KMS-11 (cell line): Measurements from ENCODE around the gene CRK.
"Not testable (repeated sequence)": the region's sequence is repeated elsewhere in the genome, so short reads cannot be mapped to it uniquely, and the experiment has no call there.

Experiments
- H2AFZ ChIP-seq: fragments of 200-600 bp; sonication (generic); 2 replicates; pipeline ENCODE4 v1.6.1; 2016; ENCODE audit warnings: antibody characterized with exemption, mixed run types, low read depth
- H3K27ac ChIP-seq: fragments of 200-600 bp; sonication (generic); 2 replicates; pipeline ENCODE4 v1.6.1; 2016; ENCODE audit warnings: mild to moderate bottlenecking, mixed run types
- H3K27me3 ChIP-seq: fragments of 200-600 bp; sonication (generic); 2 replicates; pipeline ENCODE4 v1.6.1; 2017; ENCODE audit warnings: mild to moderate bottlenecking, low read depth, mixed run types, moderate library complexity; ENCODE audit not compliant: insufficient read depth
- H3K36me3 ChIP-seq: fragments of 200-600 bp; sonication (generic); 2 replicates; pipeline ENCODE4 v1.6.1; 2017; ENCODE audit warnings: mild to moderate bottlenecking, mixed run types; ENCODE audit not compliant: insufficient read depth
- H3K4me1 ChIP-seq: fragments of 200-600 bp; sonication (generic); 2 replicates; pipeline ENCODE4 v1.6.1; 2016; ENCODE audit warnings: mild to moderate bottlenecking, low read depth, mixed run types; ENCODE audit not compliant: poor library complexity, severe bottlenecking
- H3K4me2 ChIP-seq: fragments of 200-600 bp; sonication (generic); 2 replicates; pipeline ENCODE4 v1.7.0; 2016; ENCODE audit warnings: mild to moderate bottlenecking, mixed run types
- H3K4me3 ChIP-seq: fragments of 200-600 bp; sonication (generic); IDR thresholded peaks from 2 replicates; pipeline ENCODE4 v1.6.1; 2017; ENCODE audit warnings: low read depth, low read length, mixed read lengths; ENCODE audit not compliant: insufficient read depth
- H3K79me2 ChIP-seq: fragments of 200-600 bp; sonication (generic); 2 replicates; pipeline ENCODE4 v1.6.1; 2016; ENCODE audit warnings: low read depth, mixed run types; ENCODE audit not compliant: insufficient read depth
- H3K9ac ChIP-seq: fragments of 200-600 bp; sonication (generic); 2 replicates; pipeline ENCODE4 v1.6.1; 2016; ENCODE audit warnings: mild to moderate bottlenecking, mixed run types
- H4K20me1 ChIP-seq: fragments of 200-600 bp; sonication (generic); 2 replicates; pipeline ENCODE4 v1.6.1; 2016; ENCODE audit warnings: mild to moderate bottlenecking, mixed run types; ENCODE audit not compliant: insufficient read depth
- CTCF ChIP-seq: fragments of 200-600 bp; sonication (generic); conservative IDR thresholded peaks from 2 replicates; pipeline ENCODE4 v1.6.1; 2017; ENCODE audit warnings: low read depth, mild to moderate bottlenecking, antibody characterized with exemption, low read length, moderate library complexity, mixed read lengths

Gene CRK

GRCh38 chr17:1385861-1386260, 70.2 kb downstream of the CRK start:
- Histone ChIP-seq H3K4me1 (peaks cover 80% of the 10 kb centered on the region), H3K4me2 (no peak overlapping the region), H3K4me3 (no peak overlapping the region), H3K36me3 (no peaks in the 10 kb centered on the region), H3K27ac (no peak overlapping the region; the same call in 1 of the 2 replicates), H3K79me2 (peaks cover 100% of the 10 kb centered on the region), H3K27me3 (no peaks in the 10 kb centered on the region), H2AFZ (no peak overlapping the region), H4K20me1 (peaks cover 90% of the 10 kb centered on the region), H3K9ac (no peak overlapping the region)
- TF ChIP-seq CTCF: no peak

DNA sequence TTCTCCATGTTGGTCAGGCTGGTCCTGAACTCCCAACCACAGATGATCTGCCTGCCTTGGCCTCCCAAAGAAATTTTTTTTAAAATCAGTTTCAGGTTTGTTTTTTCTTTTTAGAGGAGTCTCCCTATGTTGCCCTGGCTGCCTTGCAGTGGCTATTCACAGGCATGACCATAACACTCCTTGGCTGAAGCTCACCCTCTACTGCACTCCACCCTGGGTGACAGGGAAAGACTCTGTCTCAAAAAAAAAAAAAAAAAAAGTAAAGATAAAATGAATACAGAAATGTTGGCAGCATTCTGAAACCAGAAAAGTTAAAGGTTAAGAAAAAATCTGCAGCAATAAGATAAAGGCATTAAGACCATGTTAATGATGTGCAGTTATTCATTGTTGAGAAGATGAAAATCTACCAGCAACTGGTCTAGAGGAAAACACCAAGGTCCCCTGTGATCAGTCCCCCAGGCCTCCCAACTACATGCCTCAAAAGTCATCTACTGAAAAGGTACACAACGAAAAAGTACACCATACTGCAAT, 71.1 kb downstream of the CRK start:
- TF ChIP-seq CTCF: no peak
- no peaks in the 10 kb centered on the region for H3K36me3 ChIP-seq
- peaks cover 88% of the 10 kb centered on the region for H4K20me1 ChIP-seq
- H3K4me1 ChIP-seq: peaks cover 80% of the 10 kb centered on the region
- no peak overlapping the region for H3K9ac ChIP-seq
- H3K27ac ChIP-seq: no peak overlapping the region; the same call in 1 of the 2 replicates
- peaks cover 100% of the 10 kb centered on the region for H3K79me2 ChIP-seq
- no peak overlapping the region for H3K4me3 ChIP-seq
- no peak overlapping the region for H2AFZ ChIP-seq
- H3K4me2 ChIP-seq: no peak overlapping the region; the same call in 1 of the 2 replicates
- H3K27me3 ChIP-seq: no peaks in the 10 kb centered on the region

DNA sequence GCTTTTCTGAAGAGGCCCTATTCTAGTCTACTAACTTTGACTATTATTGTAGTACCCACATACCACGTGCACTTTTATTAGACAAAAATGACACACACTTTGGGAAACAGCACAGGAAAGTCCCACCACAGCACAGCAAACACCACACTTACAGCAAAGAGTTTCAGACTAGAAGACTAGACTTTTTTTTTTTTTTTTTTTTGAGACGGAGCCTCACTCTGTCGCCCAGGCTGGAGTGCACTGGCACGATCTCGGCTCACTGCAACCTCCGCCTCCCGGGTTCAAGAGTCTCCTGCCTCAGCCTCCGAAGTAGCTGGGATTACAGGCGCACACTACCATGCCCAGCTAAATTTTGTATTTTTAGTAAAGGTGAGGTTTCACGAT, 76.1 kb downstream of the CRK start:
- H3K27ac ChIP-seq: peak overlapping the region; percentile 64
- H3K9ac ChIP-seq: no peak overlapping the region; the same call in 1 of the 2 replicates
- TF ChIP-seq CTCF: no peak
- no peaks in the 10 kb centered on the region for H3K27me3 ChIP-seq
- peaks cover 100% of the 10 kb centered on the region for H3K79me2 ChIP-seq
- peaks cover 90% of the 10 kb centered on the region for H3K4me1 ChIP-seq
- H2AFZ ChIP-seq: no peak overlapping the region
- no peak overlapping the region for H3K4me3 ChIP-seq
- H3K36me3 ChIP-seq: no peaks in the 10 kb centered on the region
- H4K20me1 ChIP-seq: peaks cover 65% of the 10 kb centered on the region
- peak overlapping the region; percentile 72 for H3K4me2 ChIP-seq

DNA sequence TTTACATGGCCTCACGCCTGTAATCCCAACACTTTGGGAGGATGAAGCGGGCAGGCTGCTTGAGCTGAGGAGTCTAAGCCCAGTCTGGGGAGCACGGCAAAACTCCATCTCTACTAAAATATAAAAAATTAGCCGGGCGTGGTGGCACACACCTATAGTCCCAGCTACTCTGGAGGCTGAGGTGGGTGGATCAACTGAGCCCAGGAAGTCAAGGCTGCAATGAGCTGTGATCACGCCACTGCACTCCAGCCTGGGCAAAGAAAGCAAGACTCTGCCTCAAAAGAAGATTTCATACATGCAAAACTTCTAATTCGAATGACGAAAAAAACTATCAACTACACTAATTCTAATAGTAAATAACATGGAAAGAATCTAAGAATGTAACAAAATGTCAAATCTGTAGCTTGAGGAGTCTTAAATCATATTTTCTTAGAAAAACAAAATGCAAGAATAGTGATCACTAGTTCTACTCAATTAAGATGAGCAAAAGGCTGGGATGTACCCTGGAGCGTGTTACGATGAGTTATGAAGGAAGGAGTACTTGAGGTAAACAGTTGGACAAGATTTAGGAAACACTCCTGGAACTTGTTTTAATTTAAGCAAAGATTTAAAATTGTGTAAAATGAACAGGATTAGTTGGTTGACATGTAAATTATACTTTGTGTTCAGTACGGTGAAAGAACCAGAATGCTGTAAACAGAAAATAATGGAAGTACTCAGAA, 76.7 kb downstream of the CRK start:
- Histone ChIP-seq H3K4me1 (peaks cover 91% of the 10 kb centered on the region), H3K27ac (peak overlapping the region; percentile 64; the same call in 1 of the 2 replicates), H3K27me3 (no peaks in the 10 kb centered on the region), H2AFZ (no peak overlapping the region), H3K36me3 (no peaks in the 10 kb centered on the region), H3K4me3 (no peak overlapping the region), H3K79me2 (peaks cover 100% of the 10 kb centered on the region), H3K4me2 (peak overlapping the region; percentile 72), H3K9ac (no peak overlapping the region; the same call in 1 of the 2 replicates), H4K20me1 (peaks cover 66% of the 10 kb centered on the region)
- TF ChIP-seq CTCF: no peak

GRCh38 chr17:1378476-1378860, 77.6 kb downstream of the CRK start:
- peak overlapping the region; percentile 88 for H3K4me2 ChIP-seq

More at GRCh38 chr17:1378476-1378860, 77.6 kb downstream of the CRK start:
- H2AFZ ChIP-seq, H3K4me3 ChIP-seq, H3K9ac ChIP-seq, H3K27me3 ChIP-seq, H3K36me3 ChIP-seq: not testable (repeated sequence)
- peak overlapping the region; percentile 89; the same call in 1 of the 2 replicates for H3K27ac ChIP-seq
- H3K4me1 ChIP-seq: peaks cover 94% of the 10 kb centered on the region
- peaks cover 100% of the 10 kb centered on the region for H3K79me2 ChIP-seq
- H4K20me1 ChIP-seq: peaks cover 66% of the 10 kb centered on the region
